Right lobe of liver (tissue), 6 donors: ENCODE data around the gene MAP3K4. TPM values are rescaled to one million over a fixed set of nuclear protein-coding genes. Genes with fewer than 3 reads are reported as not detected.

Experiments
- ATAC-seq, 4 donors: fragments of 200-7000 bp; cut with Tn5 transposase; one replicate each; pipeline ENCODE4 v1.9.1; 2020; ENCODE audit warnings: mild to moderate bottlenecking in 4 of 4, moderate library complexity in 4 of 4
- DNase-seq, 3 donors: peaks; one replicate each; pipeline ENCODE4 v3.0.0-alpha.2; 2020
- H3K27ac ChIP-seq, 3 donors: fragments of 200-600 bp; one replicate each; pipeline ENCODE4 v1.8.0; 2022
- H3K27me3 ChIP-seq, 2 donors: fragments of 200-600 bp; one replicate each; pipeline ENCODE4 v1.8.0; 2022
- H3K36me3 ChIP-seq, 4 donors: fragments of 200-600 bp; sonication (generic) in 1 of 4; one replicate each; pipeline versions ENCODE4 v1.5.1 to v1.8.0; 2017 to 2022; ENCODE audit warnings: control low read depth in 1 of 4
- H3K4me1 ChIP-seq, 4 donors: fragments of 200-600 bp; sonication (generic) in 1 of 4; one replicate each; pipeline versions ENCODE4 v1.5.1 to v1.8.0; 2017 to 2022; ENCODE audit warnings: control low read depth in 1 of 4
- H3K4me3 ChIP-seq, 3 donors: fragments of 200-600 bp; one replicate each; pipeline ENCODE4 v1.8.0; 2022
- H3K9me3 ChIP-seq, 4 donors: fragments of 200-600 bp; sonication (generic) in 1 of 4; one replicate each; pipeline versions ENCODE4 v1.5.1 to v1.8.0; 2017 to 2022; ENCODE audit warnings: control low read depth in 1 of 4
- POLR2A ChIP-seq: fragments of 450-650 bp; IDR thresholded peaks from one replicate; pipeline ENCODE4 v1.6.1; 2017; ENCODE audit warnings: antibody characterized with exemption, mild to moderate bottlenecking
- WGBS: methylation state at CpG from one replicate; pipeline ENCODE4 v1.1.6; 2018; ENCODE audit warnings: low coverage, low lambda C conversion rate; ENCODE audit not compliant: insufficient coverage; ENCODE audit errors: missing lambda C conversion rate; 5-methylcytosine and 5-hydroxymethylcytosine counted together
- intact Hi-C, 2 donors: fragments of 100-400 bp; cut with DNase I; formaldehyde crosslinking; loops; one replicate each; pipeline versions ENCODE4 v1.11.2 to v1.14.1; 2022
- total RNA-seq, 6 experiments: library from RNA; depleted of rRNA in 2 of 6; stranded (reverse); fragments of >200 nt in 2 of 6; fragmentation: NEBNext Ultra II Directional in 3 of 6; extraction: Animal tissue kit (Norgen Biotek cat#: 25700) in 3 of 6; gene quantifications; one replicate each; pipeline versions ENCODE4 v1.1.0 to v1.2.4, GENCODE V29; 2016 to 2023
- TF ChIP-seq, protein P1 (sequence below), 4 donors: fragments of 200-600 bp in 3 of 4; fragments of 450-650 bp in 1 of 4; IDR thresholded peaks; one replicate each; pipeline versions ENCODE4 v1.5.1 to v1.8.0; 2016 to 2022; ENCODE audit warnings: antibody characterized with exemption in 4 of 4, mild to moderate bottlenecking in 2 of 4
- donor health status: DM: no; HTN: yes; CAD: no.
- donor health status: DM: no; HTN: no; CAD: no.
- donor health status: DM: no; HTN: no; CAD: no.
- donor health status: DM: no; HTN: yes; CAD: no.
- donor health status: DM: no; HTN: yes; CAD: no.

Gene MAP3K4
- total RNA-seq, 6 experiments from 2014 or later = 9.4 to 20.5 (median 13.1) TPM

DNA sequence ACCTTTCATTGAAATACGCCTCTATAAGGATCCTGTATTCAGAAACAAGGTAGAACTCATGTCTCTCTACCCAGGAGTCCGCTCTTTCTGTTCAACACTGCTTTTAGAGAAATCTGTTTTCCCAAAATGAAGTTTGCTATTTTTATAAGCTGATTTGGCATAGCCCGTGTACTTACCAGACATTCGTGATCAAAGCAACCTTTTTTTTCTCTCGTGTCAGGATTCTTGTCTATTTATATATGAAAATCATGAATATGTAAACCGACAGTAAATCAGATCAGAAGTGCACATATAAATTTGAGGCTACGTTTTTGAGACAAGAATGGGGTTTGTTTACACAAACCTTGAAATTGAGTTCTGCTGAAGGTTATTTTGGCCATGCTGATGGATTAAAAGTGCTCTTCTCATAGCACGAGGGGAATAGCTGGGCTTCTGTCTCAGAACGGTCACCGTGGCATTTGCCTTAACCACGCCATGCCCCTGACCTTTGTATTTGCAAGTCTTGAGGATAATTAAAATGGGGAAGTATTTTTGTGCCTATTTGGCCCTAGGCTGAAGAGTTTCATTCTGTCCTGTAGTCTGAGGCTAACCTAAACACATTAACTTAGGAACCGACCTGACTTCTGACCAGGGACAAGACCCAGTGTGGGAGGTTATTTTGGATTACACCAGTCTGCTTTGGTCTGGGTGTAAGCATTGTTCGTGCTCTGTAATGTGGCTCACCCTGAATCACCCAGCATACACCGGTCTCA lies 118.6 kb downstream of the MAP3K4 start:
- Histone ChIP-seq H3K4me3 (no peak overlapping the region), H3K9me3 (no peaks in the 10 kb centered on the region), H3K4me1 (no peaks in the 10 kb centered on the region), H3K36me3 (peaks cover 0 to 83% (median 23%) of the 10 kb centered on the region in 4 donors), H3K27ac (no peak overlapping the region), H3K27me3 (no peaks in the 10 kb centered on the region)
- ATAC-seq (no peak), DNase-seq (no peak)
- TF ChIP-seq POLR2A = no peak
- TF ChIP-seq, protein P1, sequence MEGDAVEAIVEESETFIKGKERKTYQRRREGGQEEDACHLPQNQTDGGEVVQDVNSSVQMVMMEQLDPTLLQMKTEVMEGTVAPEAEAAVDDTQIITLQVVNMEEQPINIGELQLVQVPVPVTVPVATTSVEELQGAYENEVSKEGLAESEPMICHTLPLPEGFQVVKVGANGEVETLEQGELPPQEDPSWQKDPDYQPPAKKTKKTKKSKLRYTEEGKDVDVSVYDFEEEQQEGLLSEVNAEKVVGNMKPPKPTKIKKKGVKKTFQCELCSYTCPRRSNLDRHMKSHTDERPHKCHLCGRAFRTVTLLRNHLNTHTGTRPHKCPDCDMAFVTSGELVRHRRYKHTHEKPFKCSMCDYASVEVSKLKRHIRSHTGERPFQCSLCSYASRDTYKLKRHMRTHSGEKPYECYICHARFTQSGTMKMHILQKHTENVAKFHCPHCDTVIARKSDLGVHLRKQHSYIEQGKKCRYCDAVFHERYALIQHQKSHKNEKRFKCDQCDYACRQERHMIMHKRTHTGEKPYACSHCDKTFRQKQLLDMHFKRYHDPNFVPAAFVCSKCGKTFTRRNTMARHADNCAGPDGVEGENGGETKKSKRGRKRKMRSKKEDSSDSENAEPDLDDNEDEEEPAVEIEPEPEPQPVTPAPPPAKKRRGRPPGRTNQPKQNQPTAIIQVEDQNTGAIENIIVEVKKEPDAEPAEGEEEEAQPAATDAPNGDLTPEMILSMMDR (IDR thresholded peaks at IDR 0.05) = no peak
- 89% methylated on average over 13 of the region's 14 CpGs for WGBS
- intact Hi-C loops = no loop called here

DNA sequence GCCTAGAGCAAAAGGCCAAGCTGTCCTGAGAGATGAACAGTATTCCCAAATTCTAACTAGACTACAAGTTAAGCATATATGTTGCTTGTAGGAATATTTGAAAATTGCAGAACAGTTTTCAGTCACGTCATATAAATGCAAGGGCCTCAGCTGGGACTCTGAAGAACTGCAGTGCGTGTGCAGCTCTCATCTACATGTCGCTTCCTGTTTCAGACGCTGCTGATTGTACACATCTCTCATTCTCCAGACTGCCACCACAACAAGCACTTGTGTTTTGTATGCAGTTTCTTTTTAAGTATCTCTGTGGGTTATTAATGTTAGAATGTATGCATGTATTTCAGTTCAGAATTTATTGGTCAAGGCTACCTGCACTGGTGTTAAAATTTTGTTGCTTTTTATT lies 119.7 kb downstream of the MAP3K4 start:
- Histone ChIP-seq H3K4me3 (no peak overlapping the region), H3K27ac (no peak overlapping the region), H3K9me3 (no peaks in the 10 kb centered on the region), H3K27me3 (no peaks in the 10 kb centered on the region), H3K4me1 (no peaks in the 10 kb centered on the region), H3K36me3 (peaks cover 0 to 87% (median 19%) of the 10 kb centered on the region in 4 donors)
- ATAC-seq (peak in 3 of 4 donors; percentile 37 to 41 (median 39)), DNase-seq (no peak)
- 67% methylated on average over 4 of the region's 4 CpGs for WGBS
- intact Hi-C loops = no loop called here
- no peak for TF ChIP-seq POLR2A
- TF ChIP-seq, protein P1 (IDR thresholded peaks at IDR 0.05) = no peak

DNA sequence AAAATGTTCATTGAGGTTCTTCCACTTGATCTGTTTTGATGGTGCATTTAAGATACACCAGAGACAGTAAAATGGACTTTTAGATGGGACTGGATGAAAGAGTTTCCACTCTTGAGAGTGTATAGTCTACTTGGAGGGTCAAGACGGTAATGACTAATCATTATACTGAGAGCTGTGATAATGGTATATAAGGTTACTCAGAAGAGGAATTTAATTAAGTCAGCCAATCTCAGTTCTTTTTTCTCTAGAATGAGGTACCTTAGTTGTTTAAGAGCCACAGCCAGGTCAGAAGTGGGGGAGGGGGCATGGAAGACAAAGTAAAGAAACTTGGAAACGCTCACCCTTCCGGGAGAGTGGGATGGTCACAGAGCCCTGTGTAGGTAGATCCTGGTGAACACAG lies 123.9 kb downstream of the MAP3K4 start:
- intact Hi-C loops = no loop called here
- Histone ChIP-seq H3K4me1 (no peaks in the 10 kb centered on the region), H3K27ac (no peak overlapping the region), H3K36me3 (peaks cover 0 to 57% (median 8%) of the 10 kb centered on the region in 4 donors), H3K27me3 (no peaks in the 10 kb centered on the region), H3K9me3 (no peaks in the 10 kb centered on the region), H3K4me3 (no peak overlapping the region)
- no peak for TF ChIP-seq POLR2A
- TF ChIP-seq, protein P1 (IDR thresholded peaks at IDR 0.05) = no peak
- no peak for ATAC-seq
- DNase-seq = no peak
- 89% methylated on average over 3 of the region's 3 CpGs for WGBS

DNA sequence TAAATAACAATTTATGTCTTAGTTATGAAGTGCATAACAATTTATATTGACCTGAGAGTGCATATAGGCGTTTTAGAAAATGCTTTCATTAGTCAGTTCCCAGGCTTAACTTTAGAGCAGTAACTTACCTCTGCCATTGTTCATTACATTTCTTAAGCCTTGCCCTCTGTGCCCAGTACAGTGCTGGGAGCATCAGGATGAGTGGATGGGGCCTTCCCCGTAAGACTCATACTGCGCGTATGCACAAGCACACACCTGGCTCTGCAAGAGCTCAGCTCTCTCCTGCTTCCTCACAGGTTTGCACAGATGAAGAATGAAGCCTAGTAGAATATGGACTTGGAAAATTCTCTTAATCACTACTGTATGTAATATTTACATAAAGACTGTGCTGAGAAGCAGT lies 125.0 kb downstream of the MAP3K4 start:
- Histone ChIP-seq H3K9me3 (no peaks in the 10 kb centered on the region), H3K4me3 (no peak overlapping the region), H3K27ac (no peak overlapping the region), H3K27me3 (no peaks in the 10 kb centered on the region), H3K4me1 (no peaks in the 10 kb centered on the region), H3K36me3 (peaks cover 0 to 47% (median 3%) of the 10 kb centered on the region in 4 donors)
- WGBS = 94% methylated on average over 4 of the region's 4 CpGs
- DNase-seq (no peak), ATAC-seq (no peak)
- intact Hi-C loops = no loop called here
- TF ChIP-seq, protein P1 (IDR thresholded peaks at IDR 0.05) = no peak
- no peak for TF ChIP-seq POLR2A
